IMR-90 (cell line): Measurements from ENCODE around the gene MTPN.

Experiments
- FOS ChIP-seq: fragments of 150-350 bp; IDR thresholded peaks from 2 replicates; pipeline ENCODE4 v1.6.1; 2016; ENCODE audit warnings: low read depth, low read length
- MAFK ChIP-seq: IDR thresholded peaks from 2 replicates; pipeline ENCODE4 v1.6.1; 2012; ENCODE audit warnings: low read depth, low read length, improper control_type of control experiment
- MXI1 ChIP-seq: IDR thresholded peaks from 2 replicates; pipeline ENCODE4 v1.6.1; 2012; ENCODE audit warnings: low read depth, mild to moderate bottlenecking, low read length, moderate library complexity, borderline replicate concordance
- USF2 ChIP-seq: fragments of 150-350 bp; IDR thresholded peaks from 2 replicates; pipeline ENCODE4 v1.6.1; 2017; ENCODE audit warnings: mild to moderate bottlenecking, antibody characterized with exemption, low read length, low read depth
- TF ChIP-seq, protein P1 (sequence below): conservative IDR thresholded peaks from 2 replicates; pipeline ENCODE4 v1.5.1; 2012; ENCODE audit warnings: mild to moderate bottlenecking, low read depth, low read length, improper control_type of control experiment

DNA sequence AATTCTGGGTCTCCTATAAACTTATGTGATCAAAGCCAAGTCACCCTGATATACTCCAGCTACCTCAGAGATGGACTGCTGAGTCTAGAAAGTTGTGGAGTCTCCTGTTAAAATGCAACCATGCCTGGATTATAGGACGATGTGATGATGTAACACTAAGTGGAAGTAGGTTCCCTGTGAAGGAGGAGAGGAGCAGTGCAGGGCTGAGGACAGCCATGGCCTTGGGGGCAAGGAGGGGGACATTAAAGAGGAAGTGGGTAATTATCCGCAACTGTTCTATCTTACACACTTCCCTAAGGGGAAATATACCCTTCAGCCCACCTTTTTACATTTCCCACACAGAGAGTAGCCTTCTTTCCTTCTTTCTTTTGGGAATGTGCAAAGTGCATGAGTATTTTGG lies 63.8 kb downstream of the MTPN start:
- TF ChIP-seq FOS = no peak
- TF ChIP-seq MAFK = no peak
- TF ChIP-seq, protein P1, sequence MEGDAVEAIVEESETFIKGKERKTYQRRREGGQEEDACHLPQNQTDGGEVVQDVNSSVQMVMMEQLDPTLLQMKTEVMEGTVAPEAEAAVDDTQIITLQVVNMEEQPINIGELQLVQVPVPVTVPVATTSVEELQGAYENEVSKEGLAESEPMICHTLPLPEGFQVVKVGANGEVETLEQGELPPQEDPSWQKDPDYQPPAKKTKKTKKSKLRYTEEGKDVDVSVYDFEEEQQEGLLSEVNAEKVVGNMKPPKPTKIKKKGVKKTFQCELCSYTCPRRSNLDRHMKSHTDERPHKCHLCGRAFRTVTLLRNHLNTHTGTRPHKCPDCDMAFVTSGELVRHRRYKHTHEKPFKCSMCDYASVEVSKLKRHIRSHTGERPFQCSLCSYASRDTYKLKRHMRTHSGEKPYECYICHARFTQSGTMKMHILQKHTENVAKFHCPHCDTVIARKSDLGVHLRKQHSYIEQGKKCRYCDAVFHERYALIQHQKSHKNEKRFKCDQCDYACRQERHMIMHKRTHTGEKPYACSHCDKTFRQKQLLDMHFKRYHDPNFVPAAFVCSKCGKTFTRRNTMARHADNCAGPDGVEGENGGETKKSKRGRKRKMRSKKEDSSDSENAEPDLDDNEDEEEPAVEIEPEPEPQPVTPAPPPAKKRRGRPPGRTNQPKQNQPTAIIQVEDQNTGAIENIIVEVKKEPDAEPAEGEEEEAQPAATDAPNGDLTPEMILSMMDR = no peak
- no peak for TF ChIP-seq MXI1
- no peak for TF ChIP-seq USF2
